Measurements from ENCODE around the gene ANGPTL2. TPM values are rescaled to one million over a fixed set of nuclear protein-coding genes. Genes with fewer than 3 reads are reported as not detected.

The ANGPTL2 gene
- total and polyA plus RNA-seq, 9 of the 15 experiments (the other 6 are each of a cell fraction or from before 2014, with no cell fraction given): not detected

- TF ChIP-seq, protein P1, sequence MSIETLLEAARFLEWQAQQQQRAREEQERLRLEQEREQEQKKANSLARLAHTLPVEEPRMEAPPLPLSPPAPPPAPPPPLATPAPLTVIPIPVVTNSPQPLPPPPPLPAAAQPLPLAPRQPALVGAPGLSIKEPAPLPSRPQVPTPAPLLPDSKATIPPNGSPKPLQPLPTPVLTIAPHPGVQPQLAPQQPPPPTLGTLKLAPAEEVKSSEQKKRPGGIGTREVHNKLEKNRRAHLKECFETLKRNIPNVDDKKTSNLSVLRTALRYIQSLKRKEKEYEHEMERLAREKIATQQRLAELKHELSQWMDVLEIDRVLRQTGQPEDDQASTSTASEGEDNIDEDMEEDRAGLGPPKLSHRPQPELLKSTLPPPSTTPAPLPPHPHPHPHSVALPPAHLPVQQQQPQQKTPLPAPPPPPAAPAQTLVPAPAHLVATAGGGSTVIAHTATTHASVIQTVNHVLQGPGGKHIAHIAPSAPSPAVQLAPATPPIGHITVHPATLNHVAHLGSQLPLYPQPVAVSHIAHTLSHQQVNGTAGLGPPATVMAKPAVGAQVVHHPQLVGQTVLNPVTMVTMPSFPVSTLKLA (conservative IDR thresholded peaks at IDR 0.05): peak; percentile 57 to 63
- TF ChIP-seq ZBTB40 (IDR thresholded peaks at IDR 0.05): 0 out of 2 replicates have a peak, but pooled peaks have one; percentile 19
- TF ChIP-seq ZBTB40 (CRISPR knock-in tag; IDR thresholded peaks at IDR 0.05): no peak
- no peak for TF ChIP-seq CTCF (IDR thresholded peaks at IDR 0.05 in 2 of 3, conservative IDR thresholded peaks at IDR 0.05 in 1 of 3; ENCODE audit: insufficient read depth in 2 of 3, low read depth in 1 of 3, low read length in 3 of 3)
- peak; percentile 85; the same call in 1 of the 2 replicates for TF ChIP-seq HDAC2 (IDR thresholded peaks at IDR 0.05)
- peak; percentile 65 for TF ChIP-seq ETV1 (tag; conservative IDR thresholded peaks at IDR 0.05; ENCODE audit: low read depth)
- TF ChIP-seq GABPA (tag; conservative IDR thresholded peaks at IDR 0.05; ENCODE audit: low read depth): peak; percentile 59
- no peak for TF ChIP-seq FOXM1 (IDR thresholded peaks at IDR 0.05; ENCODE audit: low read depth)
- no peak for TF ChIP-seq FOXM1 (CRISPR knock-in tag; IDR thresholded peaks at IDR 0.05; ENCODE audit: low read depth)
- no peak for TF ChIP-seq GTF2E2 (tag; IDR thresholded peaks at IDR 0.05)
- peak in 1 of 2 experiments; percentile 44; a peak in 1 of 4 replicates for TF ChIP-seq KDM1A (IDR thresholded peaks at IDR 0.05)
- TF ChIP-seq, protein P2, sequence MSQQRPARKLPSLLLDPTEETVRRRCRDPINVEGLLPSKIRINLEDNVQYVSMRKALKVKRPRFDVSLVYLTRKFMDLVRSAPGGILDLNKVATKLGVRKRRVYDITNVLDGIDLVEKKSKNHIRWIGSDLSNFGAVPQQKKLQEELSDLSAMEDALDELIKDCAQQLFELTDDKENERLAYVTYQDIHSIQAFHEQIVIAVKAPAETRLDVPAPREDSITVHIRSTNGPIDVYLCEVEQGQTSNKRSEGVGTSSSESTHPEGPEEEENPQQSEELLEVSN (IDR thresholded peaks at IDR 0.05; ENCODE audit: borderline replicate concordance in 1 of 2, extremely low read depth in 1 of 2, insufficient read depth in 1 of 2, insufficient read length in 1 of 2, low read depth in 1 of 2, low read length in 1 of 2, poor library complexity in 1 of 2, severe bottlenecking in 1 of 2): peak in 1 of 2 experiments; percentile 34
Observed at GRCh38 chr9:127166651-127167524, 44.5 kb upstream of the ANGPTL2 start (continued).

Measured in K562 (cell line).